Neuronal stem cell (in vitro differentiated cells): ENCODE measurements around the gene CABP7.

Source experiments
- DNase-seq: peaks from one replicate; pipeline ENCODE4 v3.0.0-alpha.2; 2013; ENCODE audit warnings: low spot score
- H2AFZ ChIP-seq: one replicate; pipeline ENCODE4 v1.6.1; 2013; ENCODE audit warnings: mild to moderate bottlenecking, low read length, inconsistent platforms
- H2AK5ac ChIP-seq: 2 replicates; pipeline ENCODE4 v1.6.1; 2013; ENCODE audit warnings: low read depth, mild to moderate bottlenecking, inconsistent platforms, low read length, moderate library complexity, mixed read lengths
- H2BK120ac ChIP-seq: 2 replicates; pipeline ENCODE4 v1.6.1; 2013; ENCODE audit warnings: low read depth, mild to moderate bottlenecking, inconsistent platforms, low read length, moderate library complexity, mixed read lengths
- H2BK12ac ChIP-seq: one replicate; pipeline ENCODE4 v1.6.1; 2013; ENCODE audit warnings: low read length, inconsistent platforms
- H2BK15ac ChIP-seq: 2 replicates; pipeline ENCODE4 v1.6.1; 2013; ENCODE audit warnings: mild to moderate bottlenecking, low read length, inconsistent platforms, mixed read lengths
- H2BK5ac ChIP-seq: one replicate; pipeline ENCODE4 v1.6.1; 2013; ENCODE audit warnings: inconsistent platforms, mild to moderate bottlenecking, low read length, moderate library complexity
- H3K14ac ChIP-seq: one replicate; pipeline ENCODE4 v1.6.1; 2013; ENCODE audit warnings: low read length, inconsistent platforms
- H3K18ac ChIP-seq: 2 replicates; pipeline ENCODE4 v1.6.1; 2013; ENCODE audit warnings: low read length, inconsistent platforms
- H3K23ac ChIP-seq: 2 replicates; pipeline ENCODE4 v1.6.1; 2013; ENCODE audit warnings: low read depth, mild to moderate bottlenecking, mixed read lengths, low read length, inconsistent platforms; ENCODE audit not compliant: poor library complexity
- H3K27ac ChIP-seq: replicated peaks from 3 replicates; pipeline ENCODE4 v1.5.1; 2013; ENCODE audit warnings: low read length, inconsistent platforms
- H3K27me3 ChIP-seq, 3 experiments: 2 replicates each; pipeline ENCODE4 v1.6.1; 2013; ENCODE audit warnings: low read length in 3 of 3, mild to moderate bottlenecking in 2 of 3, inconsistent platforms in 1 of 3, low read depth in 1 of 3, mixed read lengths in 1 of 3, moderate library complexity in 1 of 3; ENCODE audit not compliant: control insufficient read depth in 3 of 3, insufficient read depth in 3 of 3
- H3K36me3 ChIP-seq, 2 donors: replicated peaks in 1 of 2; 2 replicates each; pipeline ENCODE4 v1.6.1; 2013; ENCODE audit warnings: low read length in 2 of 2; ENCODE audit not compliant: control insufficient read depth in 2 of 2, insufficient read depth in 2 of 2
- H3K4ac ChIP-seq: 2 replicates; pipeline ENCODE4 v1.6.1; 2013; ENCODE audit warnings: inconsistent platforms, mild to moderate bottlenecking, low read length, moderate library complexity
- H3K4me1 ChIP-seq, 2 donors: 1 replicate in 1 of 2; 2 replicates in 1 of 2; pipeline ENCODE4 v1.6.1; 2013; ENCODE audit warnings: low read length in 2 of 2, low read depth in 1 of 2; ENCODE audit not compliant: control insufficient read depth in 2 of 2, insufficient read depth in 1 of 2
- H3K4me2 ChIP-seq: one replicate; pipeline ENCODE4 v1.6.1; 2013; ENCODE audit warnings: mild to moderate bottlenecking, low read length, inconsistent platforms; ENCODE audit not compliant: insufficient read depth, poor library complexity, severe bottlenecking
- H3K4me3 ChIP-seq, 2 donors: 2 replicates each; pipeline ENCODE4 v1.5.1; 2013; ENCODE audit warnings: low read length in 2 of 2, mild to moderate bottlenecking in 2 of 2, inconsistent platforms in 1 of 2, moderate library complexity in 1 of 2
- H3K79me1 ChIP-seq: one replicate; pipeline ENCODE4 v1.6.1; 2013; ENCODE audit warnings: low read depth, mild to moderate bottlenecking, inconsistent platforms, low read length, moderate library complexity
- H3K9ac ChIP-seq: one replicate; pipeline ENCODE4 v1.6.1; 2013; ENCODE audit warnings: mild to moderate bottlenecking, low read depth, low read length, inconsistent platforms; ENCODE audit not compliant: poor library complexity
- H3K9me3 ChIP-seq, 2 donors: replicated peaks in 1 of 2; 2 replicates each; pipeline versions ENCODE3 to v1.6.1; 2013; ENCODE audit warnings: low read length in 2 of 2, mild to moderate bottlenecking in 2 of 2, inconsistent platforms in 1 of 2, low read depth in 1 of 2, mixed read lengths in 1 of 2, moderate library complexity in 1 of 2; ENCODE audit not compliant: control insufficient read depth in 2 of 2, insufficient read depth in 1 of 2
- H4K8ac ChIP-seq: one replicate; pipeline ENCODE4 v1.6.1; 2013; ENCODE audit warnings: low read depth, mild to moderate bottlenecking, inconsistent platforms, low read length, moderate library complexity
- H4K91ac ChIP-seq: one replicate; pipeline ENCODE4 v1.6.1; 2013; ENCODE audit warnings: low read length, low read depth, mild to moderate bottlenecking, inconsistent platforms; ENCODE audit not compliant: poor library complexity
- WGBS, 2 donors: extraction: QIAGEN DNeasy Blood & Tissue Kit; methylation state at CpG; one replicate each; pipeline ENCODE4 v1.1.7; 2013; ENCODE audit warnings: missing lambda C conversion rate in 2 of 2, mixed read lengths in 1 of 2; ENCODE audit not compliant: insufficient read length in 2 of 2, insufficient replicate concordance in 1 of 2; ENCODE audit errors: extremely low coverage in 2 of 2; 5-methylcytosine and 5-hydroxymethylcytosine counted together

Gene CABP7

GRCh38 chr22:29704528-29705285, 15.1 kb upstream of the CABP7 start:
- Histone ChIP-seq H3K4me2 (no peak overlapping the region), H3K4ac (no peak overlapping the region), H2BK12ac (no peak overlapping the region), H3K79me1 (no peaks in the 10 kb centered on the region), H4K91ac (no peak overlapping the region), H4K8ac (no peak overlapping the region), H2BK120ac (no peak overlapping the region), H2AK5ac (no peak overlapping the region), H3K27me3 (peaks cover 2 to 32% (median 15%) of the 10 kb centered on the region in 3 experiments), H3K18ac (no peak overlapping the region), H2BK5ac (no peak overlapping the region), H3K14ac (peak overlapping the region; percentile 11), H2BK15ac (no peak overlapping the region), H3K9ac (no peak overlapping the region), H3K4me3 (no peak overlapping the region), H3K27ac (no peak overlapping the region), H3K9me3 (no peaks in the 10 kb centered on the region), H3K23ac (peak overlapping the region; percentile 61), H3K36me3 (no peaks in the 10 kb centered on the region), H3K4me1 (peaks cover 24 to 36% of the 10 kb centered on the region in 2 donors), H2AFZ (peak overlapping the region; percentile 38)
- WGBS, 2 donors, result no CpG with 5 or more reads among the region's 14 CpGs
- DNase-seq, result no peak

- H3K4me3 ChIP-seq, result no peak overlapping the region
- no CpG with 5 or more reads among the region's 7 CpGs for WGBS, 2 donors
- no peak overlapping the region for H3K4ac ChIP-seq
- peaks cover 2 to 40% (median 15%) of the 10 kb centered on the region in 3 experiments for H3K27me3 ChIP-seq
- no peak overlapping the region for H2BK5ac ChIP-seq
- no peak overlapping the region for H2BK15ac ChIP-seq
- H2AK5ac ChIP-seq, result peak overlapping the region; percentile 13
- H2AFZ ChIP-seq, result no peak overlapping the region
- H2BK12ac ChIP-seq, result no peak overlapping the region
- peak overlapping the region; percentile 5 for H3K18ac ChIP-seq
- no peak overlapping the region for H3K27ac ChIP-seq
- no peak for DNase-seq
- no peak overlapping the region for H3K23ac ChIP-seq
- no peaks in the 10 kb centered on the region for H3K9me3 ChIP-seq
- no peak overlapping the region for H2BK120ac ChIP-seq
- no peaks in the 10 kb centered on the region for H3K79me1 ChIP-seq
- H3K9ac ChIP-seq, result no peak overlapping the region
- no peak overlapping the region for H3K14ac ChIP-seq
- no peak overlapping the region for H4K8ac ChIP-seq
- H3K4me1 ChIP-seq, result peaks cover 24 to 36% of the 10 kb centered on the region in 2 donors
- H4K91ac ChIP-seq, result no peak overlapping the region
- no peak overlapping the region for H3K4me2 ChIP-seq
- H3K36me3 ChIP-seq, result no peaks in the 10 kb centered on the region
Measured at GRCh38 chr22:29705651-29706050, 14.2 kb upstream of the CABP7 start.

GRCh38 chr22:29706486-29706885, 13.3 kb upstream of the CABP7 start:
- Histone ChIP-seq H2AFZ (peak overlapping the region; percentile 25), H3K9me3 (no peaks in the 10 kb centered on the region), H3K23ac (no peak overlapping the region), H2AK5ac (no peak overlapping the region), H4K8ac (no peak overlapping the region), H3K27me3 (peaks cover 2 to 48% (median 15%) of the 10 kb centered on the region in 3 experiments), H2BK5ac (no peak overlapping the region), H2BK120ac (no peak overlapping the region), H2BK12ac (no peak overlapping the region), H3K4me1 (peaks cover 23 to 33% of the 10 kb centered on the region in 2 donors), H3K18ac (no peak overlapping the region), H3K14ac (no peak overlapping the region), H3K79me1 (no peaks in the 10 kb centered on the region), H3K27ac (no peak overlapping the region), H4K91ac (no peak overlapping the region), H2BK15ac (no peak overlapping the region), H3K4me3 (no peak overlapping the region), H3K4ac (no peak overlapping the region), H3K4me2 (no peak overlapping the region), H3K36me3 (no peaks in the 10 kb centered on the region), H3K9ac (no peak overlapping the region)
- WGBS, 2 donors, result no CpG with 5 or more reads among the region's 9 CpGs
- no peak for DNase-seq

- Histone ChIP-seq H3K4me2 (no peak overlapping the region), H4K91ac (no peak overlapping the region), H2BK120ac (no peak overlapping the region), H3K18ac (no peak overlapping the region), H3K9ac (no peak overlapping the region), H2BK15ac (no peak overlapping the region), H2BK12ac (no peak overlapping the region), H4K8ac (no peak overlapping the region), H3K4me3 (no peak overlapping the region), H3K36me3 (no peaks in the 10 kb centered on the region), H2BK5ac (no peak overlapping the region), H3K4me1 (peaks cover 19 to 33% of the 10 kb centered on the region in 2 donors), H3K9me3 (no peaks in the 10 kb centered on the region), H2AK5ac (no peak overlapping the region), H3K27ac (no peak overlapping the region), H3K4ac (no peak overlapping the region), H3K27me3 (peaks cover 2 to 48% (median 15%) of the 10 kb centered on the region in 3 experiments), H2AFZ (no peak overlapping the region), H3K79me1 (no peaks in the 10 kb centered on the region), H3K14ac (no peak overlapping the region), H3K23ac (no peak overlapping the region)
- DNase-seq, result no peak
- no CpG with 5 or more reads among the region's 18 CpGs for WGBS, 2 donors
Measured at GRCh38 chr22:29707010-29707409, 12.8 kb upstream of the CABP7 start.
